ENCODE measurements around the gene TMOD2. TPM values are rescaled to one million over a fixed set of nuclear protein-coding genes. Genes with fewer than 3 reads are reported as not detected.

Gene TMOD2
- total RNA-seq, 1 experiment from 2014 or later, result 3.6 TPM

GRCh38 chr15:51828621-51829375 lies 77.4 kb downstream of the TMOD2 start (continued):
- TF ChIP-seq ZNF532 (CRISPR knock-in tag; IDR thresholded peaks at IDR 0.05; ENCODE audit: borderline replicate concordance) (no peak), ZNF219 (CRISPR knock-in tag; IDR thresholded peaks at IDR 0.05; ENCODE audit: borderline replicate concordance) (no peak), PRRX2 (CRISPR knock-in tag; IDR thresholded peaks at IDR 0.05) (no peak), NR3C1 (CRISPR knock-in tag; conservative IDR thresholded peaks at IDR 0.05; ENCODE audit: low read depth) (no peak), MAX (CRISPR knock-in tag; IDR thresholded peaks at IDR 0.05) (no peak), SMAD4 (CRISPR knock-in tag; IDR thresholded peaks at IDR 0.05) (no peak), STAT6 (CRISPR knock-in tag; conservative IDR thresholded peaks at IDR 0.05; ENCODE audit: low read depth) (no peak), ZSCAN18 (CRISPR knock-in tag; IDR thresholded peaks at IDR 0.05) (no peak)

GRCh38 chr15:51829376-51830275 lies 78.2 kb downstream of the TMOD2 start, which contains the start of gene TMOD3:
Gene TMOD3 (plus strand): TSS chr15:51829653. CDS start chr15:51862885, 33,232 bp downstream.
- Mint-ChIP-seq H3K4me1 (peaks cover 20% of the 10 kb centered on the region), H3K27me3 (ENCODE audit: low read depth) (no peaks in the 10 kb centered on the region), H3K4me3 (peak within 1 kb of the TSS; percentile 94), H3K36me3 (no peaks in the 10 kb centered on the region), H3K27ac (peak within 1 kb of the TSS; percentile 91), H3K9me3 (no peaks in the 10 kb centered on the region)
- ATAC-seq, result peak; percentile 93
- ChIA-PET POLR2A (interaction anchor here (0.8 to 1.0 kb wide), 2 partner anchors 9 to 26 kb away, joined by 4 to 5 read pairs; no protein-coding TSS in a partner anchor), CTCF (interaction anchor here (0.6 to 1.7 kb wide), 8 partner anchors 53 to 933 kb away, joined by 3 to 9 read pairs (median 4); no protein-coding TSS in a partner anchor)
- DNase-seq (ENCODE audit: low spot score), result peak; percentile 97
- 0 out of 2 replicates have a peak, but pooled peaks have one; percentile 52 for TF ChIP-seq ELF4 (CRISPR knock-in tag; IDR thresholded peaks at IDR 0.05; ENCODE audit: low read depth)
- TF ChIP-seq PRRX2 (CRISPR knock-in tag; IDR thresholded peaks at IDR 0.05), result no peak
- no peak for TF ChIP-seq JUN (CRISPR knock-in tag; IDR thresholded peaks at IDR 0.05)
- no peak for TF ChIP-seq TCF7 (CRISPR knock-in tag; IDR thresholded peaks at IDR 0.05; ENCODE audit: low read depth)
- TF ChIP-seq GRHL2 (CRISPR knock-in tag; IDR thresholded peaks at IDR 0.05; ENCODE audit: insufficient replicate concordance, severe bottlenecking), result no peak
- TF ChIP-seq ZBTB21 (CRISPR knock-in tag; IDR thresholded peaks at IDR 0.05; ENCODE audit: borderline replicate concordance), result no peak
- TF ChIP-seq MLX (CRISPR knock-in tag; IDR thresholded peaks at IDR 0.05), result no peak
- no peak for TF ChIP-seq RELA (CRISPR knock-in tag; IDR thresholded peaks at IDR 0.05; ENCODE audit: borderline replicate concordance)
- peak; percentile 50; the same call in 1 of the 2 replicates for TF ChIP-seq E2F5 (CRISPR knock-in tag; IDR thresholded peaks at IDR 0.05)
- 0 out of 2 replicates have a peak, but pooled peaks have one; percentile 57 for TF ChIP-seq ZNF232 (CRISPR knock-in tag; IDR thresholded peaks at IDR 0.05)
